Measurements from ENCODE around the gene SERPINC1. TPM values are rescaled to one million over a fixed set of nuclear protein-coding genes. Genes with fewer than 3 reads are reported as not detected.
"Not testable (repeated sequence)": the region's sequence is repeated elsewhere in the genome, so short reads cannot be mapped to it uniquely, and the experiment has no call there.

Gene SERPINC1
- total and polyA plus RNA-seq, 3 donors from 2014 or later, result 0.24 to 0.93 (median 0.75) TPM

DNA sequence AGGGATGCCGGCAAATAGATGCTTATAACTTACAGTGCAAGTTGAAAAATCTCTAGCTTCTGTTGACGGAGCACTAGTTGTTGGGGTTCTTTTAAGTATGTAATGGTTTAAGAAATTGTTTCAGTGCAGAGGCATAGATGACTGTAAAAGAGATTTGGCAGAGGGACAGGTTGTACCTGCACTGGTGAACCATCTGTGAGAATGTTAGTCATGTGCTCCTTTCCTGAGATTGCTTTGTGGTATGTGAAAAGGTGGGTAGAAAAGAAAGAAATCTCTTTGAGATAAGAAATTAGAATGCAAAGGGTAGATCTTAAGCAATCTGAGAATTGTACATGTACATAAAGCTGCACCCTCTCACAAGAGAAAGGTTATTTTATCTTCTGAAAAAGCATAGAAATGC, 29.5 kb downstream of the SERPINC1 start:
- Histone ChIP-seq H3K36me3 (ENCODE audit: low read depth, missing control alignments) (no peaks in the 10 kb centered on the region), H3K4me1 (no peaks in the 10 kb centered on the region), H3K9me3 (no peaks in the 10 kb centered on the region), H3K27me3 (no peaks in the 10 kb centered on the region), H3K4me3 (no peak overlapping the region), H3K27ac (no peak overlapping the region)
- no peak for TF ChIP-seq POLR2A (IDR thresholded peaks at IDR 0.05)
- TF ChIP-seq, protein P1, sequence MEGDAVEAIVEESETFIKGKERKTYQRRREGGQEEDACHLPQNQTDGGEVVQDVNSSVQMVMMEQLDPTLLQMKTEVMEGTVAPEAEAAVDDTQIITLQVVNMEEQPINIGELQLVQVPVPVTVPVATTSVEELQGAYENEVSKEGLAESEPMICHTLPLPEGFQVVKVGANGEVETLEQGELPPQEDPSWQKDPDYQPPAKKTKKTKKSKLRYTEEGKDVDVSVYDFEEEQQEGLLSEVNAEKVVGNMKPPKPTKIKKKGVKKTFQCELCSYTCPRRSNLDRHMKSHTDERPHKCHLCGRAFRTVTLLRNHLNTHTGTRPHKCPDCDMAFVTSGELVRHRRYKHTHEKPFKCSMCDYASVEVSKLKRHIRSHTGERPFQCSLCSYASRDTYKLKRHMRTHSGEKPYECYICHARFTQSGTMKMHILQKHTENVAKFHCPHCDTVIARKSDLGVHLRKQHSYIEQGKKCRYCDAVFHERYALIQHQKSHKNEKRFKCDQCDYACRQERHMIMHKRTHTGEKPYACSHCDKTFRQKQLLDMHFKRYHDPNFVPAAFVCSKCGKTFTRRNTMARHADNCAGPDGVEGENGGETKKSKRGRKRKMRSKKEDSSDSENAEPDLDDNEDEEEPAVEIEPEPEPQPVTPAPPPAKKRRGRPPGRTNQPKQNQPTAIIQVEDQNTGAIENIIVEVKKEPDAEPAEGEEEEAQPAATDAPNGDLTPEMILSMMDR (IDR thresholded peaks at IDR 0.05), result no peak
- no peak for DNase-seq
- 97 to 100% methylated on average over 2 of the region's 2 CpGs for WGBS, 2 donors
- intact Hi-C loops (cut with DNase I; ENCODE audit: low total_unique reads), result no loop called here

DNA sequence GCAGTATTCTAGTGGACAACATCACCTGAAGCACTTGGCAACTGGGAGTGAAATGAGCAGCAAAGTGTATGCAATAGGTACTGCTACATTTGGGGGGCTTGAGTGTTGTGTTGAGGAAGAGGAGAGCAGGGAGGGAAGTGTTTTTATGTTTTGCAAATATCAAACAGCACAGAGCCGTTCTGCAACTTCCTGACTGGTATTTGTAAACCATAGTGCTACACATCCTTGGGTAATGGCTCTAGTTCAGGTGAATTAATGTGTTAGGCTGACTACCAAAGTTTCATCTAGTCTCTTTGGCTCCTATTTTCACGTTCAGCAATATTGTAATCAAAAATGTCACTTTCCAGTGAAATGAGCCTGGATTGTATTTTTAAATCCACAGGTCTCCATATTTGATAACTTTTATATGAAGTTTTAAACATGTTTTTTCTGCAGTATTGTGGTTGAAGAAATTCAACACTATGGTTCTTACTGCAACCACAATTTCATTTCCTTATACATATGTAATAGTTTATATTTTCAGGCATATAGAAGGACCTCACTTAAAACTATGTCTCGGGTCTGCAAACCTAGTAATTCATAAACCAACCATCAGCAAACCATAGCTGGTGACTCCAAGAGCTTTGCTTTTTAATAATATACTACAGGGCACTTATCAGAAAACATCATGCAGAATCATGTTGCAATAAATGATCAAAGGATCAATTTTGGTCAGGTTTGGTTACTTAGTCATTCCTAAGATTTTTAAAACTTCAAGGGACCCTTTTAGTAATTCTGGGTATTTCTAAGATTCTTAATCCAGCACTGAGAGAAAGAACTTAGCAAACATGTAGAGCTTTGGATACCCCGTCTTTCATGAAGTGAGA, 30.1 kb downstream of the SERPINC1 start:
- H3K36me3 ChIP-seq (ENCODE audit: low read depth, missing control alignments), result no peaks in the 10 kb centered on the region
- no peak overlapping the region for H3K4me3 ChIP-seq
- TF ChIP-seq POLR2A (IDR thresholded peaks at IDR 0.05), result no peak
- TF ChIP-seq, protein P1 (IDR thresholded peaks at IDR 0.05), result no peak
- H3K9me3 ChIP-seq, result no peaks in the 10 kb centered on the region
- WGBS, 2 donors, result 91 to 92% methylated on average over 4 of the region's 4 CpGs
- no peak overlapping the region for H3K27ac ChIP-seq
- DNase-seq, result no peak
- intact Hi-C loops (cut with DNase I; ENCODE audit: low total_unique reads), result no loop called here
- no peaks in the 10 kb centered on the region for H3K27me3 ChIP-seq
- no peaks in the 10 kb centered on the region for H3K4me1 ChIP-seq

DNA sequence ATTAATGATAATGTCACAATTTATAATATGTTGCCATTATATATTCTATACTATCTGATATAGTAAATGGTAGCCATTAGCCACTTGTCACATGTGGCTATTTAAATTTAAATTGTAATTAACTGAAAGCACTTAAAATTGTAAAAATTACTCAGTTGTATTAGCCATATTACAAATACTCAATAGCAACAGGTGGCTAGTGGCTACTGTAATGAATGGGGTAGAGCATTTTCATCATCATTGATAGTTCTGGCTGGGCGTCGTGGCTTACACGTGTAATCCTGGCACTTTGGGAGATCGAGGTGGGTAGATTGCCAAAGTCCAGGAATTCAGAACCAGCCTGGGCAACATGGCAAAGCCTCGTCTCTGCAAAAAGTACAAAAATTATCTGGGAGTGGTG, 32.4 kb downstream of the SERPINC1 start:
- no peaks in the 10 kb centered on the region for H3K9me3 ChIP-seq

DNA sequence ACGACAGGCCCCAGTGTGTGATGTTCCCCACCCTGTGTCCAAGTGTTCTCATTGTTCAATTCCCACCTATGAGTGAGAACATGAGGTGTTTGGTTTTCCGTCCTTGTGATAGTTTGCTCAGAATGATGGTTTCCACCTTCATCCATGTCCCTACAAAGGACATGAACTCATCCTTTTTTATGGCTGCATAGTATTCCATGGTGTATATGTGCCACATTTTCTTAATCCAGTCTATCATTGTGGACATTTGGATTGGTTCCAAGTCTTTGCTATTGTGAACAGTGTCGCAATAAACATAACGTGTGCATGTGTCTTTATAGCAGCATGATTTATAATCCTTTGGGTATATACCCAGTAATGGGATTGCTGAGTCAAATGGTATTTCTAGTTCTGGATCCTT, 36.0 kb downstream of the SERPINC1 start:
- H3K4me1 ChIP-seq; H3K9me3 ChIP-seq; H3K36me3 ChIP-seq (ENCODE audit: low read depth, missing control alignments); DNase-seq; H3K4me3 ChIP-seq; H3K27me3 ChIP-seq; H3K27ac ChIP-seq; intact Hi-C loops (cut with DNase I; ENCODE audit: low total_unique reads): not testable (repeated sequence)
- 95 to 99% methylated on average over 4 of the region's 4 CpGs for WGBS, 2 donors

More for the DNA sequence above, 32.4 kb downstream of the SERPINC1 start:
- Histone ChIP-seq H3K27me3 (no peaks in the 10 kb centered on the region), H3K4me3 (no peak overlapping the region), H3K36me3 (ENCODE audit: low read depth, missing control alignments) (no peaks in the 10 kb centered on the region), H3K27ac (no peak overlapping the region), H3K4me1 (no peaks in the 10 kb centered on the region)
- DNase-seq, result no peak
- WGBS, 2 donors, result 95 to 97% methylated on average over 5 of the region's 5 CpGs
- no peak for TF ChIP-seq POLR2A (IDR thresholded peaks at IDR 0.05)
- TF ChIP-seq, protein P1 (IDR thresholded peaks at IDR 0.05), result no peak
- intact Hi-C loops (cut with DNase I; ENCODE audit: low total_unique reads), result no loop called here

DNA sequence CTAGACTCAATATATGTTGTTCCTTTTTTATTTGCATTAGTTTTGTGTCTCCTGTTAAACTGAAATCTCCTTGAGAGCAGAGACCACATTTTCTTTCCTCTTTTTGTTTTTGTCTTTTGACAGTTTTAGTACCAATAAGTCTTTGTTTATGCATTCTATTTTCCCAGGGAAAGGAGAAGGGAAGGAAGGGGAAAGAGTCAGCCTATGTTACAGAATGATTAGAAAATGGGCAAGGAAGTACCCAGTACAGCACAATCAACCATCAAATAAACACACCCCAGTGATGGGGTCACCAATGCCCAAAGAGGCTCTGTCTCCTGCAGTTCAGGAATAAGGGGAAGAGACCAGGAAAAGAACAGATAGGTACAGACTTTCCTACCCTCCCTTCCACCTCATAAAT, 38.9 kb downstream of the SERPINC1 start:
- TF ChIP-seq POLR2A (IDR thresholded peaks at IDR 0.05), result no peak
- TF ChIP-seq, protein P1 (IDR thresholded peaks at IDR 0.05), result no peak
- Histone ChIP-seq H3K27me3 (no peaks in the 10 kb centered on the region), H3K4me1 (no peaks in the 10 kb centered on the region), H3K36me3 (ENCODE audit: low read depth, missing control alignments) (no peaks in the 10 kb centered on the region), H3K4me3 (no peak overlapping the region), H3K27ac (no peak overlapping the region), H3K9me3 (no peaks in the 10 kb centered on the region)
- DNase-seq, result no peak
- intact Hi-C loops (cut with DNase I; ENCODE audit: low total_unique reads), result no loop called here
